Measurements from ENCODE around the gene ZCCHC24.

GRCh38 chr10:79340646-79341244 is 104.7 kb downstream of the ZCCHC24 start:
- no peak for TF ChIP-seq POLR2A (IDR thresholded peaks at IDR 0.05)
- TF ChIP-seq CTCF (IDR thresholded peaks at IDR 0.05): no peak
- TF ChIP-seq EP300 (IDR thresholded peaks at IDR 0.05; ENCODE audit: low read depth): no peak
- TF ChIP-seq POLR2AphosphoS5 (IDR thresholded peaks at IDR 0.05): no peak
